Measurements from ENCODE around the gene NDRG4. TPM values are rescaled to one million over a fixed set of nuclear protein-coding genes. Genes with fewer than 3 reads are reported as not detected.

NDRG4 gene
- total and polyA plus RNA-seq, 9 donors = 8.5 to 24.6 (median 16.9) TPM

GRCh38 chr16:58507963-58508670 is 8.2 kb downstream of the NDRG4 start:
- no peak overlapping the region for H3K27ac ChIP-seq (ENCODE audit: low read length)
- H3K4me1 ChIP-seq (ENCODE audit: control insufficient read depth, insufficient read depth, low read length) = peaks cover 7% of the 10 kb centered on the region
- H3K27me3 ChIP-seq (ENCODE audit: control insufficient read depth, insufficient read depth, low read length) = no peaks in the 10 kb centered on the region
- H3K9me3 ChIP-seq (replicated peaks; ENCODE audit: control insufficient read depth, low read depth, low read length) = no peaks in the 10 kb centered on the region
- peaks cover 22% of the 10 kb centered on the region for H3K36me3 ChIP-seq (ENCODE audit: control insufficient read depth, insufficient read depth, low read length)
- no peak for DNase-seq
- WGBS (ENCODE audit: insufficient coverage) = 85% methylated on average over 13 of the region's 14 CpGs
- no peak overlapping the region for H3K4me3 ChIP-seq (ENCODE audit: low read length)

GRCh38 chr16:58508671-58509251 is 8.8 kb downstream of the NDRG4 start:
- WGBS (ENCODE audit: insufficient coverage) = 68% methylated on average over 4 of the region's 5 CpGs
- H3K4me3 ChIP-seq (ENCODE audit: low read length) = no peak overlapping the region
- peaks cover 18% of the 10 kb centered on the region for H3K36me3 ChIP-seq (ENCODE audit: control insufficient read depth, insufficient read depth, low read length)
- no peak overlapping the region for H3K27ac ChIP-seq (ENCODE audit: low read length)
- DNase-seq = no peak
- peaks cover 7% of the 10 kb centered on the region for H3K4me1 ChIP-seq (ENCODE audit: control insufficient read depth, insufficient read depth, low read length)
- no peaks in the 10 kb centered on the region for H3K9me3 ChIP-seq (replicated peaks; ENCODE audit: control insufficient read depth, low read depth, low read length)
- no peaks in the 10 kb centered on the region for H3K27me3 ChIP-seq (ENCODE audit: control insufficient read depth, insufficient read depth, low read length)

GRCh38 chr16:58509256-58510096 is 9.5 kb downstream of the NDRG4 start:
- H3K4me1 ChIP-seq (ENCODE audit: control insufficient read depth, insufficient read depth, low read length) = peaks cover 9% of the 10 kb centered on the region
- 85% methylated on average over 5 of the region's 9 CpGs for WGBS (ENCODE audit: insufficient coverage)
- H3K27ac ChIP-seq (ENCODE audit: low read length) = no peak overlapping the region
- no peaks in the 10 kb centered on the region for H3K9me3 ChIP-seq (replicated peaks; ENCODE audit: control insufficient read depth, low read depth, low read length)
- H3K27me3 ChIP-seq (ENCODE audit: control insufficient read depth, insufficient read depth, low read length) = no peaks in the 10 kb centered on the region
- H3K36me3 ChIP-seq (ENCODE audit: control insufficient read depth, insufficient read depth, low read length) = peaks cover 13% of the 10 kb centered on the region
- no peak overlapping the region for H3K4me3 ChIP-seq (ENCODE audit: low read length)
- DNase-seq = no peak

GRCh38 chr16:58510097-58510775 is 10.3 kb downstream of the NDRG4 start:
- DNase-seq = no peak
- no peak overlapping the region for H3K27ac ChIP-seq (ENCODE audit: low read length)
- 86% methylated on average over 16 of the region's 18 CpGs for WGBS (ENCODE audit: insufficient coverage)
- no peak overlapping the region for H3K4me3 ChIP-seq (ENCODE audit: low read length)
- H3K36me3 ChIP-seq (ENCODE audit: control insufficient read depth, insufficient read depth, low read length) = peaks cover 13% of the 10 kb centered on the region
- H3K4me1 ChIP-seq (ENCODE audit: control insufficient read depth, insufficient read depth, low read length) = peaks cover 14% of the 10 kb centered on the region
- no peaks in the 10 kb centered on the region for H3K27me3 ChIP-seq (ENCODE audit: control insufficient read depth, insufficient read depth, low read length)
- H3K9me3 ChIP-seq (replicated peaks; ENCODE audit: control insufficient read depth, low read depth, low read length) = no peaks in the 10 kb centered on the region

- DNase-seq = no peak
- no peaks in the 10 kb centered on the region for H3K9me3 ChIP-seq (replicated peaks; ENCODE audit: control insufficient read depth, low read depth, low read length)
- no peak overlapping the region for H3K4me3 ChIP-seq (ENCODE audit: low read length)
- H3K36me3 ChIP-seq (ENCODE audit: control insufficient read depth, insufficient read depth, low read length) = peaks cover 13% of the 10 kb centered on the region
- H3K27ac ChIP-seq (ENCODE audit: low read length) = no peak overlapping the region
- H3K27me3 ChIP-seq (ENCODE audit: control insufficient read depth, insufficient read depth, low read length) = no peaks in the 10 kb centered on the region
- WGBS (ENCODE audit: insufficient coverage) = 89% methylated on average over 30 of the region's 30 CpGs
- peaks cover 14% of the 10 kb centered on the region for H3K4me1 ChIP-seq (ENCODE audit: control insufficient read depth, insufficient read depth, low read length)
Measured at GRCh38 chr16:58510776-58511628, 11.1 kb downstream of the NDRG4 start.

- no peak overlapping the region for H3K27ac ChIP-seq (ENCODE audit: low read length)
- peaks cover 21% of the 10 kb centered on the region for H3K4me1 ChIP-seq (ENCODE audit: control insufficient read depth, insufficient read depth, low read length)
- no peaks in the 10 kb centered on the region for H3K27me3 ChIP-seq (ENCODE audit: control insufficient read depth, insufficient read depth, low read length)
- peaks cover 13% of the 10 kb centered on the region for H3K36me3 ChIP-seq (ENCODE audit: control insufficient read depth, insufficient read depth, low read length)
- peak; percentile 63 for DNase-seq
- no peaks in the 10 kb centered on the region for H3K9me3 ChIP-seq (replicated peaks; ENCODE audit: control insufficient read depth, low read depth, low read length)
- no peak overlapping the region for H3K4me3 ChIP-seq (ENCODE audit: low read length)
- WGBS (ENCODE audit: insufficient coverage) = 21% methylated on average over 10 of the region's 17 CpGs
Measured at GRCh38 chr16:58511933-58512815, 12.2 kb downstream of the NDRG4 start.

- H3K4me1 ChIP-seq (ENCODE audit: control insufficient read depth, insufficient read depth, low read length) = peaks cover 21% of the 10 kb centered on the region
- H3K27ac ChIP-seq (ENCODE audit: low read length) = no peak overlapping the region
- WGBS (ENCODE audit: insufficient coverage) = no CpG with 5 or more reads among the region's 3 CpGs
- no peak for DNase-seq
- no peaks in the 10 kb centered on the region for H3K9me3 ChIP-seq (replicated peaks; ENCODE audit: control insufficient read depth, low read depth, low read length)
- no peaks in the 10 kb centered on the region for H3K27me3 ChIP-seq (ENCODE audit: control insufficient read depth, insufficient read depth, low read length)
- H3K36me3 ChIP-seq (ENCODE audit: control insufficient read depth, insufficient read depth, low read length) = peaks cover 23% of the 10 kb centered on the region
- no peak overlapping the region for H3K4me3 ChIP-seq (ENCODE audit: low read length)
Measured at GRCh38 chr16:58513874-58514273, 13.9 kb downstream of the NDRG4 start.

- Histone ChIP-seq H3K36me3 (ENCODE audit: control insufficient read depth, insufficient read depth, low read length) (peaks cover 22% of the 10 kb centered on the region), H3K27me3 (ENCODE audit: control insufficient read depth, insufficient read depth, low read length) (no peaks in the 10 kb centered on the region), H3K9me3 (replicated peaks; ENCODE audit: control insufficient read depth, low read depth, low read length) (no peaks in the 10 kb centered on the region), H3K27ac (ENCODE audit: low read length) (peak within 1 kb of the TSS; percentile 86), H3K4me3 (ENCODE audit: low read length) (peak within 1 kb of the TSS; percentile 88), H3K4me1 (ENCODE audit: control insufficient read depth, insufficient read depth, low read length) (peaks cover 21% of the 10 kb centered on the region)
- DNase-seq = peak; percentile 96
- under 1% methylated on average over 80 of the region's 80 CpGs for whole genome bisulfite sequencing (ENCODE audit: insufficient coverage)
Measured at GRCh38 chr16:58515125-58515870, 15.4 kb downstream of the NDRG4 start, which contains the start of gene SETD6. TSS of gene SETD6 (plus strand) at chr16:58515517. CDS start at chr16:58515538, 21 bp downstream.

All from muscle of leg (tissue), 11 donors.